Muscle layer of colon (tissue), 2 donors: Measurements from ENCODE around the gene AMOT.
A peak's percentile ranks its signal among the peaks of the same experiment; 100 is the strongest.
"Not testable (repeated sequence)": the region's sequence is repeated elsewhere in the genome, so short reads cannot be mapped to it uniquely, and the experiment has no call there.

Experiments
- H3K27ac ChIP-seq: one replicate; pipeline ENCODE4 v1.7.0; 2013; ENCODE audit warnings: low read depth, mild to moderate bottlenecking, low read length, moderate library complexity
- H3K27me3 ChIP-seq, 2 donors: one replicate each; pipeline ENCODE4 v1.7.0; 2013; ENCODE audit warnings: low read length in 2 of 2, mild to moderate bottlenecking in 2 of 2; ENCODE audit not compliant: insufficient read depth in 2 of 2, control insufficient read depth in 1 of 2
- H3K36me3 ChIP-seq: one replicate; pipeline ENCODE4 v1.7.0; 2013; ENCODE audit warnings: mild to moderate bottlenecking, low read length; ENCODE audit not compliant: insufficient read depth
- H3K4me1 ChIP-seq: one replicate; pipeline ENCODE4 v1.7.0; 2013; ENCODE audit warnings: mild to moderate bottlenecking, low read length; ENCODE audit not compliant: insufficient read depth
- H3K4me3 ChIP-seq, 2 donors: one replicate each; pipeline ENCODE4 v1.7.0; 2013; ENCODE audit warnings: low read length in 2 of 2, low read depth in 1 of 2, mild to moderate bottlenecking in 1 of 2, moderate library complexity in 1 of 2
- H3K9ac ChIP-seq: one replicate; pipeline ENCODE4 v1.7.0; 2013; ENCODE audit warnings: low read length
- H3K9me3 ChIP-seq: one replicate; pipeline ENCODE4 v1.7.0; 2013; ENCODE audit warnings: mild to moderate bottlenecking, low read length
- donor health status: abdominal sarcoma.
- donor health status: Adenocarcinoma of cecum.

Gene AMOT

DNA sequence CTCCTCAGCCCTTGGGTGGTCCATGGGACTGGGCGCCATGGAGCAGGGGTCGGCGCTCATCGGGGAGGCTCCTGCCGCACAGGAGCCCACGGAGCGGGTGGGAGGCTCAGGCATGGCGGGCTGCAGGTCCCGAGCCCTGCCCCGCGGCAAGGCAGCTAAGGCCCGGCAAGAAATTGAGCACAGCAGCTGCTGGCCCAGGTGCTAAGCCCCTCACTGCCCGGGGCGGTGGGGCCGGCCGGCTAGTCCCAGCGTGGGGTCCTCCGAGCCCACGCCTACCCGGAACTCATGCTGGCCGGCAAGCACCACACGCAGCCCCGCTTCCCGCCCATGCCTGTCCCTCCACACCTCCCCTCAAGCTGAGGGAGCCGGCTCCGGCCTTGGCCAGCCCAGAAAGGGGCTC, 14.3 kb upstream of the AMOT start:
- not testable (repeated sequence) for H3K27me3 ChIP-seq, H3K36me3 ChIP-seq, H3K4me3 ChIP-seq, H3K4me1 ChIP-seq, H3K27ac ChIP-seq, H3K9ac ChIP-seq, H3K9me3 ChIP-seq

DNA sequence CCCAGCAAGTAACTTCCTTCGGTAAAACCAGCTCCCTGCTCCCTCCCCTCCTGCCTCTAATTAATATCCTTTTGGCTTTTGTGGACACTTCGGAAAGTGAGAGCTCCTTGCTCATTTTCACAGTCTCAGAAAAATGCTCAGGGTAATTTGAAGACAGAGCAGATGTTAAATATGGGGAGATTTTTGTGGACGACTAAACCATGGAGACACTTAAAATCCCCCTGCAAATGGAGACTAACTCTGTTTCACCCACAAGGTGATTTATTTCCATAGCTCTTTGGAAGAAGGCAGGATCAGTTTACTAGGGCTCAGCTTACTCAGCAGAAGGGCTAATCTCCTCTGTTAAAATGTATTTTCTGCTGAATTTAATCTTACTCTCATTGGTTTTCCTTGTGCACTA, 12.2 kb upstream of the AMOT start:
- Histone ChIP-seq H3K9me3 (no peaks in the 10 kb centered on the region), H3K4me3 (no peak overlapping the region), H3K27ac (no peak overlapping the region), H3K9ac (no peak overlapping the region), H3K27me3 (no peaks in the 10 kb centered on the region), H3K36me3 (no peaks in the 10 kb centered on the region), H3K4me1 (no peaks in the 10 kb centered on the region)

- no peak overlapping the region for H3K27ac ChIP-seq
- no peaks in the 10 kb centered on the region for H3K36me3 ChIP-seq
- peaks cover 1% of the 10 kb centered on the region for H3K4me1 ChIP-seq
- H3K27me3 ChIP-seq, result no peaks in the 10 kb centered on the region
- H3K4me3 ChIP-seq, result no peak overlapping the region
- no peak overlapping the region for H3K9ac ChIP-seq
- no peaks in the 10 kb centered on the region for H3K9me3 ChIP-seq
These were observed 11.2 kb upstream of the AMOT start for GRCh38 chrX:112851806-112852205.

- Histone ChIP-seq H3K36me3 (no peaks in the 10 kb centered on the region), H3K9me3 (no peaks in the 10 kb centered on the region), H3K27ac (no peak overlapping the region), H3K9ac (no peak overlapping the region), H3K4me1 (peaks cover 7% of the 10 kb centered on the region), H3K27me3 (no peaks in the 10 kb centered on the region), H3K4me3 (no peak overlapping the region)
These were observed 10.6 kb upstream of the AMOT start for GRCh38 chrX:112851161-112851779.

GRCh38 chrX:112849016-112849415, 8.4 kb upstream of the AMOT start:
- H3K27ac ChIP-seq, result no peak overlapping the region
- H3K9ac ChIP-seq, result no peak overlapping the region
- no peaks in the 10 kb centered on the region for H3K36me3 ChIP-seq
- peaks cover 10% of the 10 kb centered on the region for H3K4me1 ChIP-seq
- H3K4me3 ChIP-seq, result no peak overlapping the region
- no peaks in the 10 kb centered on the region for H3K9me3 ChIP-seq
- H3K27me3 ChIP-seq, result peaks cover 0 to 2% of the 10 kb centered on the region in 2 donors

DNA sequence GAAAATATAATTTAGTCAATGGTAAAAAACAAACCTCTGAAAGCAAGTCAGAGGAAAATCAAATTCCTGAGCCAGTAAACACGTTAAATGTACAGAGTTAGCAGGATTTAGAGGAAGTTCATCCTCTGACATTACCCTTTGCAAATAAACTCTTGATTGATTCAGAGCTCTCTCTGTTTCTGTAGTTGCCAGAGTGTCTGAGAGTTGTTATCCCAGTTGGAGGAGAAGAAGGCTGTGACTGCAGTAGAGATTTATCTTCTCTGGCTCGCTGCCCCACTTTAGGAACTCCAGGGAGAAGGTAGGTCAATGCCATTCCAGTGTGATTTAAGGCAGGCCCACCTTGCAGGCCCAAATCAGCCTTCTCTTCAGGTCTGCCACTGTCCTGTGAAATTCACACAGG, 6.2 kb upstream of the AMOT start:
- H3K36me3 ChIP-seq, result no peaks in the 10 kb centered on the region
- H3K27ac ChIP-seq, result no peak overlapping the region
- H3K4me1 ChIP-seq, result peaks cover 10% of the 10 kb centered on the region
- H3K27me3 ChIP-seq, result peaks cover 0 to 3% of the 10 kb centered on the region in 2 donors
- H3K9me3 ChIP-seq, result no peaks in the 10 kb centered on the region
- no peak overlapping the region for H3K4me3 ChIP-seq
- H3K9ac ChIP-seq, result no peak overlapping the region

GRCh38 chrX:112846187-112846586, 5.6 kb upstream of the AMOT start:
- Histone ChIP-seq H3K27ac (no peak overlapping the region), H3K4me3 (no peak overlapping the region), H3K9me3 (no peaks in the 10 kb centered on the region), H3K27me3 (peaks cover 0 to 3% of the 10 kb centered on the region in 2 donors), H3K36me3 (no peaks in the 10 kb centered on the region), H3K4me1 (peaks cover 10% of the 10 kb centered on the region), H3K9ac (no peak overlapping the region)

GRCh38 chrX:112844250-112844649, 3.6 kb upstream of the AMOT start:
- no peak overlapping the region for H3K9ac ChIP-seq
- peaks cover 10% of the 10 kb centered on the region for H3K4me1 ChIP-seq
- H3K4me3 ChIP-seq, result no peak overlapping the region
- no peaks in the 10 kb centered on the region for H3K36me3 ChIP-seq
- peaks cover 3 to 7% of the 10 kb centered on the region in 2 donors for H3K27me3 ChIP-seq
- H3K27ac ChIP-seq, result no peak overlapping the region
- no peaks in the 10 kb centered on the region for H3K9me3 ChIP-seq

DNA sequence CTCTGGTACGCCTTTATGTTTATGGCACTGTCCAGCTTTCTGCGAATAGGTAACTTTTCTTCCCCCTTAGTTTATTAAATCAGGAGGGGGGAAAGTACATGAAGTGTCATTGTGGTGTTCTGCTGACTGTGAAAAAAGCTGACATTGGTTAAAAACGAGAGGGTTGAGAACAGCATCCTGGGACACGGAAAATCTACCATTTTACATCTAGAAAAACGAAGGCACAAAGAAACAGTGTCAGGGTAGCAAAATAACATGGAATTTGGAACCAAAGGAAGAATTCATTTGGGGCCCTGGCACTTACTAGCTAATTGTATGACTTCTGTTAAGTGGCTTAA, 1.2 kb upstream of the AMOT start:
- Histone ChIP-seq H3K4me1 (peaks cover 8% of the 10 kb centered on the region), H3K27ac (peak overlapping the region; percentile 24), H3K36me3 (no peaks in the 10 kb centered on the region), H3K9me3 (no peaks in the 10 kb centered on the region), H3K27me3 (peaks cover 7% of the 10 kb centered on the region in 2 donors), H3K4me3 (peak overlapping the region; percentile 67 to 73), H3K9ac (no peak overlapping the region)

DNA sequence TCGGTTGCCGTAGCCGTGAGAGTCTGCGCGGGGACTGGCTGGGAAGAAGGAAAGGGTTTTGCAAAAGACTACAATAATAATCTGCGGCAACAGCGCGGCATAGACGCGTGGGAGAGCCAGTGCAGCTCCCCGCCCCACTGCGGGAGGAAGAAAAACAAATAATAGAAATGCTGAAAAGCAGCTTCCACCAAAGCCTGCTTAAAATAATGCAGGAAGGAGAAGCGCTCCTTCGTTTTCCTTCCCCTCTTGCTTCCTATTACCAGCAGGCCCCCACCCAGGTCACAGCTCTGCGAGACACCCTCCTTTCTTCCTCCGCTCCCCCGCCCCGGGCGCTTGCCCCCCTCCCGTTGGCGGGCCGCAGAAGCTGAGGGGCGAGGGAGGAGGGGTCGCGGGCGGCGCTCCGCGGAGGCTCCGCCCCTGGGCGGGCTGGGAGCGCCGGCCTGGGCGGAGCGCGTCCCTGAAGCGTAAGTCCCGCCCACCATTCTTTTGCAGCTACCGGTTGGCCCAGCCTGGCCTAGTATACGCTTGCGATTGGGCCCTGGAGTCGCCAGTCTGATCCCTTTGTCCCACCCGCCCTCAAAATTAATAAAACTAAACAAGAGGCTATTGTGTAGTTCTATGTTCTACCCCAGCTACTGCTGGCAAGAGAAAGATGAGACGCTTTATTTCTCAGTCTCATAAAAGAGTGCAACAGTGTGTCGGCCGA, 636 bp upstream of the AMOT start:
- H3K9ac ChIP-seq, result no peak overlapping the region
- peak overlapping the region; percentile 49 for H3K27ac ChIP-seq
- peak overlapping the region; percentile 67 to 73 for H3K4me3 ChIP-seq
- H3K9me3 ChIP-seq, result no peaks in the 10 kb centered on the region
- H3K36me3 ChIP-seq, result no peaks in the 10 kb centered on the region
- H3K27me3 ChIP-seq, result peaks cover 7% of the 10 kb centered on the region in 2 donors
- H3K4me1 ChIP-seq, result peaks cover 3% of the 10 kb centered on the region

DNA sequence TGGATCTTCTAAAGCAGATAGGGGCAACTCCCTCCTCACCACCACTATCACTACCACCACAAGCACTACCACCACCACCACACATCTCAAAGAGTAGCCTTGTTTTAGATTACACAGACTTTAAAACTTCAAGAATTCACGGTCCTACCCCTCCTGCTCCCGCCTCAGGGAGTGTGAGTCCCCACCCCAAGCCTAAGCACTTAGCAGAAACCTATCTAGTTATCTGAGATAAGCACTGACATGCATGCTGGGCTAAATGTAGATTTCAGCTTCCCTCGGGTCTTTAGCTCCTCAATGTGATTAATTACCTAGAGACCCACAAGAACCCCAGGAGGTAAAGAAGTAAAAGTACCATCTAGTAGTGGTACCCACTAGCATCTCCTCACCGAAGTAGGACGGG, 775 bp downstream of the AMOT start:
- Histone ChIP-seq H3K4me1 (no peaks in the 10 kb centered on the region), H3K9ac (peak overlapping the region; percentile 37), H3K9me3 (no peaks in the 10 kb centered on the region), H3K36me3 (no peaks in the 10 kb centered on the region), H3K27me3 (peaks cover 7% of the 10 kb centered on the region in 2 donors), H3K4me3 (peak overlapping the region in 1 of 2 donors; percentile 73), H3K27ac (no peak overlapping the region)

DNA sequence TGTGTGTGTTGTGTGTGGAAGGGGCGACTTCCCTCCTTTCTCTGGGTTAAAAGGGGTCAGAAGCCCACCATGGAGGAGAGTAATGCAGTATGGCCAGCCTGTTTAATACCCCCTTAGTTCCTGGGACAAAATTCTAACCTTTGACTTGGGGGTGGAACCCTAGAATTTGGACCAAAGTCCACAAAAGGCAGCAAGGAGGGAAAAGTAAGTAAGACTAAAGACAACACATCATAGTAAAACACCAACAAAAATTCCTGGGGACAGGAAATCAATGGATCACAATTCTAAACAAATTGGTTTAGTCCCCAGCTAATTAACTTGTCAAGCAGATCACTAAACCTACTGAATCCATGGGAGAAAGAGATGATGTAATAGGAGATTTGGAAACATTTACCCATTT, 3.1 kb downstream of the AMOT start:
- Histone ChIP-seq H3K4me3 (no peak overlapping the region), H3K4me1 (peaks cover 7% of the 10 kb centered on the region), H3K27me3 (peaks cover 4 to 7% of the 10 kb centered on the region in 2 donors), H3K9me3 (no peaks in the 10 kb centered on the region), H3K27ac (no peak overlapping the region), H3K36me3 (no peaks in the 10 kb centered on the region), H3K9ac (no peak overlapping the region)
